NCI-H82 (cell line): Measurements from ENCODE around the gene CALR3.

Source experiments
- DNase-seq: peaks from one replicate; lab custom pipeline; 2025; lab: John Stamatoyannopoulos, UW

Gene CALR3

DNA sequence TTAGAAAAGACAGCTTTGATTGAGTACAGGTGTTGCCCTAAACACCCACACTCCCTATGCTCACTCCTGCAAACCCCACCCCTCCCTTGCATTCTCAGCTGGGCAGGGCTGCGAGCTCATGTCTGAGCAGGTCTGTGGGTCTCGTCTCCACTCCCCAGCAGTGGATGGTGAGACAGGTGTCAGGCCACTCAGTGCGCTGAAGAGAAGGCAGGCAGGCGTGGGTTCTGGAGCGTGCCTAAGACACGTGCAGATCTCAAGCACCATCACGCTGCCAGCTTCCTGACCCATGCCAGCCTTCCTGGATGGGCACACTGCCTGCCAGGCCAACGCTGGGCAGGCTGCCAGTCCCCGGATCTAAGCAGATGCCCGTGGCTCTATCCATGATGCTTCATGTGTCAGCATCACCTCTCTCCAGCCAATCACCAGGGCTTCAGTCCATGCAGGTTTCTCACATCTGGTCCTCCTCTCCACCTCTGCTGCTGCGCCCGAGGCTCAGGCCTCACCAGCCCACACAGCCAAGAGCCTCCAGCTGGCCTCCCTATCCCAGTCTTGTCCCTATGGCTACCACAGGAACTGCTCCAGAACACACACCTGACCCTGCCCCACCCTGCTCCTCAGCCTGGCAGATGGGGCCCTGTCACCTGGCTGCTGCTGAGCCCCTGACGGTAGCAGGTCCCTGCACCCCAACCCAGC lies 66.8 kb downstream of the CALR3 start:
- DNase-seq, result no peak
